ENCODE results near the gene FOXP3. TPM values are rescaled to one million over a fixed set of nuclear protein-coding genes. Genes with fewer than 3 reads are reported as not detected.

The FOXP3 gene
- total and polyA plus RNA-seq, 2 donors (not counting 3 experiments of a cell fraction or from before 2014, with no cell fraction given): 0.06 TPM; not detected in 1

- no peak overlapping the region for H2AFZ ChIP-seq (ENCODE audit: low read depth, low read length)
- H3K36me3 ChIP-seq (ENCODE audit: control insufficient read depth in 2 of 2, extremely low read depth in 1 of 2, insufficient read depth in 2 of 2, low read length in 2 of 2): peaks cover 0 to 4% of the 10 kb centered on the region in 2 experiments
- peaks cover 3% of the 10 kb centered on the region for H3K4me1 ChIP-seq (ENCODE audit: control insufficient read depth, extremely low read depth, insufficient read depth, low read length)
- no peaks in the 10 kb centered on the region for H3K79me2 ChIP-seq (ENCODE audit: control insufficient read depth, insufficient read depth, low read length)
- no TSS peak for BruUV-seq (replicated peaks)
- H3K27me3 ChIP-seq (ENCODE audit: control insufficient read depth in 2 of 2, insufficient read depth in 2 of 2, low read length in 2 of 2): no peaks in the 10 kb centered on the region
- TF ChIP-seq GATA2 (IDR thresholded peaks at IDR 0.05; ENCODE audit: insufficient read depth, insufficient read length, low read depth, low read length) (peak; percentile 31), POLR2AphosphoS5 (IDR thresholded peaks at IDR 0.05; ENCODE audit: insufficient read depth, low read depth, low read length) (no peak)
- ChIA-PET CTCF (no interaction called here), POLR2A (no interaction called here)
- H3K9me1 ChIP-seq (replicated peaks; ENCODE audit: control insufficient read depth, extremely low read depth, insufficient read depth, low read length): no peaks in the 10 kb centered on the region
- dilution Hi-C loops (cut with MboI; ENCODE audit: extremely low pct_ligation_motif_present, low sequenced_read_pairs): no loop called here
- peak; percentile 21 for FAIRE-seq
- no peaks in the 10 kb centered on the region for H3K9me3 ChIP-seq (replicated peaks; ENCODE audit: control insufficient read depth, insufficient read depth, low read length)
- H4K20me1 ChIP-seq (replicated peaks; ENCODE audit: control insufficient read depth, extremely low read depth, insufficient read depth, low read length): no peaks in the 10 kb centered on the region
- H3K27ac ChIP-seq (ENCODE audit: insufficient read depth, low read depth, low read length): no peak overlapping the region
- no peak overlapping the region for H3K4me2 ChIP-seq (ENCODE audit: insufficient read depth, low read length)
- DNase-seq (ENCODE audit: low read depth, low spot score): no peak
- no peak overlapping the region for H3K4me3 ChIP-seq (replicated peaks in 1 of 3; ENCODE audit: insufficient read depth in 1 of 3, low read depth in 1 of 3, low read length in 3 of 3)
- H3K9ac ChIP-seq (replicated peaks; ENCODE audit: extremely low read depth, insufficient read depth, low read length): no peak overlapping the region
- intact Hi-C loops (cut with micrococcal nuclease): no loop called here
Observed at GRCh38 chrX:49242545-49243066, 21.9 kb downstream of the FOXP3 start.

GRCh38 chrX:49238735-49239134 is 25.8 kb downstream of the FOXP3 start:
- Histone ChIP-seq H3K4me1 (ENCODE audit: control insufficient read depth, extremely low read depth, insufficient read depth, low read length) (peaks cover 4% of the 10 kb centered on the region), H3K79me2 (ENCODE audit: control insufficient read depth, insufficient read depth, low read length) (no peaks in the 10 kb centered on the region), H3K36me3 (ENCODE audit: control insufficient read depth in 2 of 2, extremely low read depth in 1 of 2, insufficient read depth in 2 of 2, low read length in 2 of 2) (peaks cover 0 to 4% of the 10 kb centered on the region in 2 experiments), H2AFZ (ENCODE audit: low read depth, low read length) (no peak overlapping the region), H3K9ac (replicated peaks; ENCODE audit: extremely low read depth, insufficient read depth, low read length) (no peak overlapping the region), H3K9me1 (replicated peaks; ENCODE audit: control insufficient read depth, extremely low read depth, insufficient read depth, low read length) (no peaks in the 10 kb centered on the region), H3K27me3 (ENCODE audit: control insufficient read depth in 2 of 2, insufficient read depth in 2 of 2, low read length in 2 of 2) (no peaks in the 10 kb centered on the region), H3K4me3 (replicated peaks in 1 of 3; ENCODE audit: insufficient read depth in 1 of 3, low read depth in 1 of 3, low read length in 3 of 3) (no peak overlapping the region), H3K9me3 (replicated peaks; ENCODE audit: control insufficient read depth, insufficient read depth, low read length) (no peaks in the 10 kb centered on the region), H3K27ac (ENCODE audit: insufficient read depth, low read depth, low read length) (no peak overlapping the region), H3K4me2 (ENCODE audit: insufficient read depth, low read length) (no peak overlapping the region), H4K20me1 (replicated peaks; ENCODE audit: control insufficient read depth, extremely low read depth, insufficient read depth, low read length) (no peaks in the 10 kb centered on the region)
- FAIRE-seq (no peak), DNase-seq (ENCODE audit: low read depth, low spot score) (no peak)
- dilution Hi-C loops (cut with MboI; ENCODE audit: extremely low pct_ligation_motif_present, low sequenced_read_pairs): no loop called here
- ChIA-PET CTCF (no interaction called here), POLR2A (no interaction called here)
- BruUV-seq (replicated peaks): no TSS peak
- intact Hi-C loops (cut with micrococcal nuclease): no loop called here
- TF ChIP-seq CTCF (IDR thresholded peaks at IDR 0.05; ENCODE audit: extremely low read depth in 1 of 2, insufficient read depth in 1 of 2, low read depth in 1 of 2, low read length in 2 of 2): no peak
- no peak for TF ChIP-seq JUN (IDR thresholded peaks at IDR 0.05; ENCODE audit: borderline replicate concordance, insufficient read depth, insufficient read length, low read depth)

Measured in endothelial cell of umbilical vein (primary cell).